Neural progenitor cell (in vitro differentiated cells): ENCODE results near the gene TMEM154. TPM values are rescaled to one million over a fixed set of nuclear protein-coding genes. Genes with fewer than 3 reads are reported as not detected.

Source experiments
- DNase-seq: peaks from one replicate; pipeline ENCODE4 v3.0.0-alpha.2; 2016; ENCODE audit warnings: low spot score
- H2AFZ ChIP-seq: fragments of 200-600 bp; sonication (generic); replicated peaks from 2 replicates; pipeline ENCODE4 v1.6.1; 2016; ENCODE audit warnings: antibody characterized with exemption
- H3F3A ChIP-seq: fragments of 200-600 bp; sonication (generic); 2 replicates; pipeline ENCODE4 v1.6.1; 2016; ENCODE audit warnings: antibody characterized with exemption, low read depth
- H3K27ac ChIP-seq: fragments of 200-600 bp; sonication (generic); 2 replicates; pipeline ENCODE4 v1.5.1; 2016; ENCODE audit warnings: mild to moderate bottlenecking
- H3K27me3 ChIP-seq: fragments of 200-600 bp; sonication (generic); 2 replicates; pipeline ENCODE4 v1.6.1; 2016; ENCODE audit warnings: mild to moderate bottlenecking, moderate library complexity
- H3K36me3 ChIP-seq: fragments of 200-600 bp; sonication (generic); 2 replicates; pipeline ENCODE4 v1.5.1; 2016
- H3K4me1 ChIP-seq: fragments of 200-600 bp; sonication (generic); 2 replicates; pipeline ENCODE4 v1.6.1; 2016; ENCODE audit warnings: mixed run types
- H3K4me2 ChIP-seq: fragments of 200-600 bp; sonication (generic); 2 replicates; pipeline ENCODE4 v1.6.1; 2016
- H3K4me3 ChIP-seq: fragments of 200-600 bp; sonication (generic); 2 replicates; pipeline ENCODE4 v1.5.1; 2016
- H3K79me2 ChIP-seq: fragments of 200-600 bp; sonication (generic); 2 replicates; pipeline ENCODE4 v1.6.1; 2016; ENCODE audit warnings: low read depth
- H3K9ac ChIP-seq: fragments of 200-600 bp; sonication (generic); 2 replicates; pipeline ENCODE4 v1.6.1; 2016
- H3K9me3 ChIP-seq: fragments of 200-600 bp; sonication (generic); 2 replicates; pipeline ENCODE4 v1.5.1; 2016; ENCODE audit warnings: low read depth
- H4K20me1 ChIP-seq: fragments of 200-600 bp; sonication (generic); 2 replicates; pipeline ENCODE4 v1.6.1; 2016; ENCODE audit warnings: low read depth
- H3K27ac Mint-ChIP-seq: 3 replicates; pipeline ENCODE4 v1.8.0; 2021; ENCODE audit warnings: mixed read lengths
- H3K27me3 Mint-ChIP-seq: 2 replicates; pipeline ENCODE4 v1.8.0; 2022; ENCODE audit warnings: low read depth, mild to moderate bottlenecking, inconsistent platforms, moderate library complexity, mixed read lengths; ENCODE audit not compliant: insufficient read depth
- H3K36me3 Mint-ChIP-seq: 3 replicates; pipeline ENCODE4 v1.8.0; 2021; ENCODE audit warnings: mixed read lengths
- H3K4me1 Mint-ChIP-seq: 3 replicates; pipeline ENCODE4 v1.8.0; 2021; ENCODE audit warnings: mixed read lengths
- H3K4me3 Mint-ChIP-seq: 3 replicates; pipeline ENCODE4 v1.8.0; 2021; ENCODE audit warnings: mild to moderate bottlenecking, moderate library complexity, mixed read lengths
- H3K9me3 Mint-ChIP-seq: 3 replicates; pipeline ENCODE4 v1.8.0; 2020; ENCODE audit warnings: mixed read lengths
- CTCF ChIP-seq: fragments of 200-600 bp; sonication (generic); IDR thresholded peaks from 2 replicates; pipeline ENCODE4 v1.5.1; 2017; ENCODE audit warnings: antibody characterized with exemption, mild to moderate bottlenecking
- EZH2 ChIP-seq: fragments of 200-600 bp; sonication (generic); IDR thresholded peaks from 2 replicates; pipeline ENCODE4 v1.6.1; 2017; ENCODE audit warnings: antibody characterized with exemption, mild to moderate bottlenecking, moderate library complexity
- EZH2phosphoT487 ChIP-seq: fragments of 200-600 bp; sonication (generic); IDR thresholded peaks from 2 replicates; pipeline ENCODE4 v1.6.1; 2017; ENCODE audit warnings: antibody characterized with exemption
- total RNA-seq: library from RNA; depleted of rRNA; stranded (reverse); fragments of >200 nt; gene quantifications from 2 replicates; pipeline ENCODE4 v1.2.3, GENCODE V29; 2015; ENCODE audit warnings: low replicate concordance

TMEM154 gene
- total RNA-seq, 1 donor from 2014 or later: 3.0 TPM

GRCh38 chr4:152605031-152605430, 74.8 kb downstream of the TMEM154 start:
- Histone ChIP-seq H3F3A (peaks cover 29% of the 10 kb centered on the region), H4K20me1 (no peaks in the 10 kb centered on the region), H3K9me3 (no peaks in the 10 kb centered on the region), H3K79me2 (no peaks in the 10 kb centered on the region), H3K4me2 (no peak overlapping the region), H3K9ac (no peak overlapping the region), H3K4me1 (peaks cover 26% of the 10 kb centered on the region), H3K27ac (no peak overlapping the region), H3K36me3 (no peaks in the 10 kb centered on the region), H2AFZ (no peak overlapping the region), H3K4me3 (no peak overlapping the region), H3K27me3 (no peaks in the 10 kb centered on the region)
- TF ChIP-seq CTCF (no peak), EZH2 (no peak), EZH2phosphoT487 (no peak)
- Mint-ChIP-seq H3K9me3 (peaks cover 10% of the 10 kb centered on the region), H3K27me3 (peaks cover 7% of the 10 kb centered on the region), H3K27ac (no peak overlapping the region), H3K36me3 (no peaks in the 10 kb centered on the region), H3K4me1 (peaks cover 35% of the 10 kb centered on the region), H3K4me3 (no peak overlapping the region)
- DNase-seq: no peak

GRCh38 chr4:152601156-152601555, 78.6 kb downstream of the TMEM154 start:
- Histone ChIP-seq H2AFZ (no peak overlapping the region), H3K27me3 (no peaks in the 10 kb centered on the region), H3K36me3 (no peaks in the 10 kb centered on the region), H3K4me3 (no peak overlapping the region), H3F3A (peaks cover 11% of the 10 kb centered on the region), H3K27ac (no peak overlapping the region), H3K4me1 (peaks cover 13% of the 10 kb centered on the region), H4K20me1 (no peaks in the 10 kb centered on the region), H3K4me2 (no peak overlapping the region), H3K79me2 (no peaks in the 10 kb centered on the region), H3K9me3 (no peaks in the 10 kb centered on the region), H3K9ac (no peak overlapping the region)
- H3K36me3 Mint-ChIP-seq: no peaks in the 10 kb centered on the region
- peaks cover 18% of the 10 kb centered on the region for H3K4me1 Mint-ChIP-seq
- TF ChIP-seq EZH2 (no peak), EZH2phosphoT487 (no peak), CTCF (no peak)
- peaks cover 4% of the 10 kb centered on the region for H3K27me3 Mint-ChIP-seq
- peaks cover 10% of the 10 kb centered on the region for H3K9me3 Mint-ChIP-seq
- H3K4me3 Mint-ChIP-seq: no peak overlapping the region
- no peak for DNase-seq
- no peak overlapping the region for H3K27ac Mint-ChIP-seq

- no peaks in the 10 kb centered on the region for H3K79me2 ChIP-seq
- H3F3A ChIP-seq: no peaks in the 10 kb centered on the region
- H4K20me1 ChIP-seq: no peaks in the 10 kb centered on the region
- no peak overlapping the region for H3K4me2 ChIP-seq
- no peaks in the 10 kb centered on the region for H3K36me3 Mint-ChIP-seq
- no peaks in the 10 kb centered on the region for H3K9me3 ChIP-seq
- H3K27me3 Mint-ChIP-seq: peaks cover 4% of the 10 kb centered on the region
- peaks cover 6% of the 10 kb centered on the region for H3K9me3 Mint-ChIP-seq
- no peaks in the 10 kb centered on the region for H3K4me1 ChIP-seq
- no peak overlapping the region for H2AFZ ChIP-seq
- no peak overlapping the region for H3K9ac ChIP-seq
- H3K36me3 ChIP-seq: no peaks in the 10 kb centered on the region
- peaks cover 11% of the 10 kb centered on the region for H3K4me1 Mint-ChIP-seq
- no peaks in the 10 kb centered on the region for H3K27me3 ChIP-seq
- H3K27ac Mint-ChIP-seq: no peak overlapping the region
- no peak overlapping the region for H3K27ac ChIP-seq
- no peak overlapping the region for H3K4me3 ChIP-seq
- DNase-seq: no peak
- TF ChIP-seq CTCF (no peak), EZH2 (no peak), EZH2phosphoT487 (no peak)
- no peak overlapping the region for H3K4me3 Mint-ChIP-seq
Measured at GRCh38 chr4:152599636-152600035, 80.2 kb downstream of the TMEM154 start.
